ENCODE data around the gene ZFYVE16.
A peak's percentile ranks its signal among the peaks of the same experiment; 100 is the strongest.
"Not testable (repeated sequence)": the region's sequence is repeated elsewhere in the genome, so short reads cannot be mapped to it uniquely, and the experiment has no call there.

ZFYVE16 gene

DNA sequence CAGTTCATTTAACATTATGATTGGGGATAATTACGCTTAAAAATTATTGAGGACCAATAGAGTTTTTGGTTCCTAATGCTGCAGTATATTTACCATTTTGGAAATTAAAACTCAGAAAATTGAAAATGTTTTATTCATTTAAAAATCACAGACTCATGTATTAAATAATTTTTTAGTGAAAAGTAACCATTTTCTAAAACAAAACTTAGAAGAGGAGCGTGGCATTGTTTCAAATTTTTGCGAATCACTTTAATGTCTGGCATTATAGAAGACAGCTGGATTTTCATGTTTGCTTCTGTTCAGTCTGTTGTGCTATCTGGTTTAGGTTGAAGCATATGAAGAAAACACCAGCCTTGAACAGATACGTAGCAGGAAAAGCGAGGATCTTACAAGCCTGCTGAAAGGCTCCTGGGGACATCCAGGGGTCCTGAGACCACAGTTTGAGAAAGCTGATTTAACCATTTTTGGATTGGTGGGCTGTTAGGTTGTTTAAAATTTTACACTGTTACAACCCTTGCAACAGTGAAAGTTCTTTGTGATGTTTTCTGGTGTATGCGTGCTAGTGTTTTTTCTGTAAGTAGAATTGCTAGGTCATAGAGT is 1.6 kb downstream of the ZFYVE16 start:
- DNase-seq (ENCODE audit: low read depth in 2 of 2): no peak

DNA sequence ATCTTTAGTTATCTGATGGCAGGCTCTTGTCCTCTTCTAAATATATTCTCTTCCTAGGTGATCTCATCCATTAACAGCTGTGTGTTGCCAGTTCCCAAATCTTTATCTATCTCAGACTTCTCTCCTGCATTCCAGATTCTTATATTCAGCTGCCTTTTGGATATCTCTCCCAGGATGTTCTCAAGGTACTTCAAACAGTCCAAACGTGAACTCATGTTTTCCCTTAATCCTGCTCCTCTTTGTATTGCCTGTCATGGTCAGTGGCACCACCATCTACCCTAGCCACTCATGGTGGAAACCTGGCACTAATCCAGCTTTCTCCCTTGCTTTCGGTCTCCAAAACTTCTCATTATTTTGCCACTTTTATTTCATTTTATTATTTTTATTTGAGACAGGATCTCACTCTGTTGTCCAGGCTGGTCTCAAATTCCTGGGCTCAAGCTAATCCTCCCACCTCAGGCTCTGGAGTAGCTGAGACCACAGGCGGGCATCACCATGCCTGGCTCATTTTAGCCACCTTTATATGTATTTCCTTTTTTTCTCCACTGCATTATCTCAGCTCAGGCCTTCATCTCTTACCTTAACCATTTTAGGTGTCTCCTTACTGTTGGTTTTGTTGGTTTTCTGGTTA is 3.8 kb downstream of the ZFYVE16 start:
- DNase-seq (ENCODE audit: low read depth in 2 of 2): no peak

DNA sequence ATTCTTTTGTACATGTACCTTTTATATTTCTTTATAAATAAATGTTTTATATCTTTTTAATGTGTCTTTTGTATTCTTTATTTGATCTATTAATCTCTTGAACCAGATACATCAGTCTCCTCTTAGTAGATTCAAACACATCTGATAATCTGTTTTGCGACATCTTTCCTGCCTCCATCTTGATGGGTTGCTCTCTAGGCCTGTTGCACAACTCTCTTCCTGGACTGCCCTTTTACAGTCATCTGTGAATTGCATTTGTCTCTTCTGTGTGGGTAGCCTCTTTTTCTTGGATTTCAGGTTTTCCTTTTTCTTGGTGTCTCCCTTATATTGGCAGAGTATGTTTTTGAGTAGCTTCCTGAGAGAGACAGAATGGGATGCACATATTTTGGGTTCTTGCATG is 6.2 kb downstream of the ZFYVE16 start:
- no peak for DNase-seq (ENCODE audit: low read depth in 2 of 2)

DNA sequence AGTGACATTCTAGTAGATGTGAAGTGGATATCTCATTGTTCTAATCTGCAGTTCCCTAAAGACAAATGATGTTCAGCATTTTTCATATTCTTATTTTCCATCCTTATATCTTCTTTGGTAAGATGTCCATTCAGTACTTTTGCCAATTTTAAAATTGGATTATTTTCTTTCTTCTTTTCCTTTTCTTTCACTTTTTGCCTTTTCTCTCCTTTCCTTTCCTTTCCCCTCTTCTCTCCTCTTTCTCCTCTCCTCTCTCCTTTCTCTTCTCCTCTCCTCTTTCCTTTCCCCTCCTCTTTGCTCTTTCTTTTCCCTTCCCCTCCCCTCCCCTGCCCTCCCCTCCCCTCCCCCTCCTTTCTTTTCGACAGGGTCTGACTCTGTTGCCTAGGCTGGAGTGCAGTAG is 10.1 kb downstream of the ZFYVE16 start:
- no peak for DNase-seq (ENCODE audit: low read depth in 2 of 2)

DNA sequence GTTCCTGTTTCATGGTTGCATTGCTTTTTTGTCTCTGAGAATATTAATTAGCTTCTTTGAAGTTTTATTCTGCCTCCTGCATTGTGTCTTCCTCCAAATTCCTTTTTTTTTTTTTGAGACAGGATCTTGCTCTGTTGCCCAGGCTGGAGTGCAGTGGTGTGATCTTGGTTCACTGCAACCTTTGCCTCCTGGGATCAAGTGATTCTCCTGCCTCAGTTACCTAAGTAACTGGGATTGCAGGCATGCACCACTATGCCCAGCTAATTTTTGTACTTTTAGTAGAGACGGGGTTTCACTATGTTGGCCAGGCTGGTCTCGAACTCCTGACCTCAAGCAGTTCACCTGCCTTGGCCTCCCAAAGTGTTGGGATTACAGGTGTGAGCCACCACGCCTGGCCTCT is 16.5 kb downstream of the ZFYVE16 start:
- DNase-seq (ENCODE audit: low read depth in 2 of 2): not testable (repeated sequence)

DNA sequence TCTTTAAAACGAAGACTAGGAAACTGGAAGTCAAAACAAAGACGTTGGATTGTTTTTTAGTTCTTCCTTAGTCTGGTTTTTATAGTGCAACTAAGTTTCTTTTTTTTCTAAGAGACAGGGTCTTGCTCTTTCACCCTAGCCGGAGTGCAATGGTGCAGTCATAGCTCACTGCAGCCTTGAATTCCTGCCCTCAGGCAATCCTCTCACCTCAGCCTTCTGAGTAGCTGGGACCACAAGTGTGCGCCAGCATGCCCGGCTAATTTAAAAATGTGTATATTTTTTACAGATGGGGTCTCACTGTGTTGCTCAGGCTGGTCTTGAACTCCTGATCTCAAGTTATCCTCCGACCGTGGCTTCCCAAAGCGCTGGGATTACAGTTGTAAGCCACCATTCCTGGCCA is 27.6 kb downstream of the ZFYVE16 start:
- no peak for DNase-seq (ENCODE audit: low read depth in 2 of 2)

DNA sequence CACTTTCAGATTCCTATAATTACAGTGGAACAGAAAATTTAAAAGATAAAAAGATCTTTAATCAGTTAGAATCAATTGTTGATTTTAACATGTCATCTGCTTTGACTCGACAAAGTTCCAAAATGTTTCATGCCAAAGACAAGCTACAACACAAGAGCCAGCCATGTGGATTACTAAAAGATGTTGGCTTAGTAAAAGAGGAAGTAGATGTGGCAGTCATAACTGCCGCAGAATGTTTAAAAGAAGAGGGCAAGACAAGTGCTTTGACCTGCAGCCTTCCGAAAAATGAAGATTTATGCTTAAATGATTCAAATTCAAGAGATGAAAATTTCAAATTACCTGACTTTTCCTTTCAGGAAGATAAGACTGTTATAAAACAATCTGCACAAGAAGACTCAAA is 29.5 kb downstream of the ZFYVE16 start:
- DNase-seq (ENCODE audit: low read depth in 2 of 2): no peak

DNA sequence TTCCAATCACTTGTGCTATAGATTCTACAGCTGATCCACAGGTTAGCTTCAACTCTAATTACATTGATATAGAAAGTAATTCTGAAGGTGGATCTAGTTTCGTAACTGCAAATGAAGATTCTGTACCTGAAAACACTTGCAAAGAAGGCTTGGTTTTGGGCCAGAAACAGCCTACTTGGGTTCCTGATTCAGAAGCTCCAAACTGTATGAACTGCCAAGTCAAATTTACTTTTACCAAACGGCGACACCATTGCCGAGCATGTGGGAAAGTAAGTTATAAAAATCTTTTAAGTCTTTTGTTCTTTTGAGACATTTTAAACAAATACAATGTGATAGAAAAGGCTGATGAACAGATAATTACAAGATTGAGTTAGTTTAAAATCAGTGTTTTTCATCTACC is 30.9 kb downstream of the ZFYVE16 start:
- DNase-seq (ENCODE audit: low read depth in 2 of 2): no peak

DNA sequence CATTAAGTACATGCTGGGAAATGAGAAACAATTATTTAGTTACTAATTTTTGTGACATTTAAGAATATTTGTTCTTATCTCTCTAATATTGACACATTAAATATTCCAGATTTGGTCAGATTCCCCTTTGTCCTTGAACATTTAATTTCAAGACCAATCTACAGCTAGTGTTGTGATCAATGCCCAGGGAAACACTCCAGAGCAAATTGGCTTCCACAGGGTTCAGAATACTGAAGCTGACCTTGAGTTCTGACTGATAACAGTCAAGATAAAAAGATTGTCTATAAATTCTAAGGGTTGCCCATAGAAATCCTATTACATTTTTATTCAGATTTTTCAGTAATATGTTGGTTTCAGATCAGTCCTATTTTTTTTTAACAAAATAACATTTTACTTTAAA is 31.3 kb downstream of the ZFYVE16 start:
- no peak for DNase-seq (ENCODE audit: low read depth in 2 of 2)

DNA sequence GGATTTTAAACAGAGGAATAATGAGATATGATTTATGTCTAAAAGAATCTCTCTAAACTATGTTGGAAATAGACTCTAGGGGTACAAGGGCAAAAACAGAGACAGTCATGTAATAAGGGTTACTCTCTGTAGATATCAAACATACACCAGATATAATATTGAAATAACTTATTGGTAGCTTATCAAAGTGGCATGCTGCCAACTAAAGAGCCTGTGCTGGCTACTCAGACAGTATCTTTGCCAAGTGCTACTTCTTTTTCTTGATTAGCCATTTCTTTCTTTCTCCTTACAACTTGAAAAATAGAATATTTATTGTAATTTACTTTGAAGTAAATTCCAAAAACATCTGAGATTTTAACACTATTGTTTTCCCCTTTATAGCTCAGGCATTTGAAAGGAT is 34.9 kb downstream of the ZFYVE16 start:
- no peak for DNase-seq (ENCODE audit: low read depth in 2 of 2)

DNA sequence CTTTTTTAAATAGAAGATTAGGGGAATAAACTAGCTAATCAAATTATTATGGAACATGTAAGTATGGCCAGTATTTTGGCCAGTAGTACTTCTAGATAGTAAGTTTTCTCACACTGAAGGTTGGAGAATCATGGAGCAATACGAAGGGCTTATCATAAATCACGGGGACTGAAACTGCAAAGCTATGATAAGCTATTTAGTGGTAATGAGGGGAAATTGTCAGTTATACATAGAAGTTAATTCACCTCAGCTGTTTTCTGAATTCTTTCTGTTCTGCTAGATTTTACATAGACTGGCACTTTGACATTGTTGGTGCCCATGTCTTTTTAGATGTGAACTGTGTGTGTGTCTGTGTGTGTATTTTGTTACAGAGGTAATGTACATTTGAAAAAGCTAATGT is 45.5 kb downstream of the ZFYVE16 start:
- no peak for DNase-seq (ENCODE audit: low read depth in 2 of 2)

DNA sequence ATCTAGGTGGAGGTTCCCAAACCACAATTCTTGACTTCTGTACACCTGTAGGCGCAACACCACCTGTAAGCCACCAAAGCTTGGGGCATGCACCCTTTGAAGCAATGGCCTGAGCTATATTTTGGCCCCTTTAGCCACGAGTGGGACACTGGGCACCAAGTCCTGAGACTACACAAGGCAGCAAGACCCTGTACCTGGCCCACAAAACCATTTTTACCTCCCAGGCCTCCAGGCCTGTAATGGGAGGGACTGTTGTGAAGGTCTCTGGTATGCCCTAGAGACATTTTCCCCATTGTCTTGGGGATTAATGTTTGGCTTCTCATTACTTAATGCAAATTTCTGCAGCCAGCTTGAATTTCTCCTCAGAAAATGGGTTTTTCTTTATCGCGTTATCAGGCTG is 55.4 kb downstream of the ZFYVE16 start:
- DNase-seq (ENCODE audit: low read depth in 2 of 2): no peak

DNA sequence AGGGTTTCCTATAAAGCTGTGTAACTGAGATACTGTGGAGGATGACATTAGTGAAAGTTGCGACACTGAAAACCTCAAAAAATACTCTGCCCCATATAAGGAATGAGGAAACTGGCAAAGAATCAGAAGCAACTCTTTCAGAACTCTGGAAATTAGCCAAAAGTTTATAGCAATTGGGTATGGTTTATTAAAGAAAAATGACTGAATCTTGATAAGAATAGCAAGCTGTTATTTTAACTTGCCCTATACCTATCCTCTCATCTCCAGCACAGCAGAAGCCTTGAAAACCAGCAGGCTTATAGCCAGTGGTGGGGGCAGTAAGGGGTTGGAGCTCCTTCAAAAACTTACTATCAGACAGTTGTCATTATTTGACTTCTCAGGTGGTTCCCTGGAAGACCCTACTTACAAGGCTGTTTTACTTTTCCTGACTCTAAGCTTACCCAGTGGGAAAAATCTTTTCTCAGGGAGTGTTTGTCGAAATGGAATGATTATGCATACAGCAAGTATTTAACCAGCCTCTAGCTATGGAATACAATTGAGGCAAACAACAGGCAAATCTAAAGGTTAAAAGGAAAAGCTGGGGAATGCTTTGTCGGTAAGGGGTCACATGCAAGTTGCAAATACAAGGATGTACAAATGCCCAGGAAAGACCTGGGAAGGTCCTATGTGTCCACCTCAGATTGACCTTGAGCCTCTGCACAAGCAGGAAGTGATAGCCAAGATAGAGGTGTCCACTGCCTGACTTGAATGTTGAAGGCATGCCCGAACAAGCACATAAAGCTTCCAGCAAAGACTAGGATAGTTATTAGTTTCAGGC is 59.0 kb downstream of the ZFYVE16 start:
- peak; percentile 21 to 22 for DNase-seq (ENCODE audit: low read depth in 2 of 2)

DNA sequence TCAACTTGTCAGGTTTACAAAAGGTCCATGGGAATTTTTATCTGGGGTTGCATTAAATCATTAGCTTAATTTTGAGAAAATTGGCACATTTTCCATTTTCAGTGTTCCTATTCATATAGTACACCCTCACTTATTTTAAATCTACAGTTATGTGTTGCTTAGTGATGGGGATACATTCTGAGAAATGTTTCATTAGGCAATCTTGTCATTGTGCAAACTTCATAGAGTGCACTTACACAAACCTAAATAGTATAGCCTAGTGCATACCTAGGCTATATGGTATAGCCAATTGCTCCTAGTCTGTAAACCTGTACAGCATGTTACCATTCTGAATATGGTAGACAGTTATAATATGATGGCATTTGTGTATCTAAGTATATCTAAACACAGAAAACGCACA is 60.3 kb downstream of the ZFYVE16 start:
- no peak for DNase-seq (ENCODE audit: low read depth in 2 of 2)

DNA sequence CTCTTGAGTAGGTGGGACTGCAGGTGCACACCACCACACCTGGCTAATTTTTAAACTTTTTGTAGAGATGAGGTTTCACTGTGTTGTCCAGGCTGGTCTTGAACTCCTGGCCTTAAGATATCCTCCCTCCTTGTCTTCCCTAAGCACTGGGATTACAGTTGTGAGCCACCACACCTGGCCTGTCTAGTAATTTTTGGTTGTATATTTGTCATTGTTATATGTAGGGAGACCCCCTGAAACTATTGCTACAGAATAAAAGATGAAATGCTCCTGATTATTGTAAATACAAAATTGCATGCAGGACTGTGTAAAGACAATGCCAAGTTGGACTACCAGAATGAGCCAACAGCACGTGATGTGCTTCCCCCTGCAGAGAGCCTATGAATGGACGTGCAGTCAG is 62.8 kb downstream of the ZFYVE16 start:
- not testable (repeated sequence) for DNase-seq (ENCODE audit: low read depth in 2 of 2)

DNA sequence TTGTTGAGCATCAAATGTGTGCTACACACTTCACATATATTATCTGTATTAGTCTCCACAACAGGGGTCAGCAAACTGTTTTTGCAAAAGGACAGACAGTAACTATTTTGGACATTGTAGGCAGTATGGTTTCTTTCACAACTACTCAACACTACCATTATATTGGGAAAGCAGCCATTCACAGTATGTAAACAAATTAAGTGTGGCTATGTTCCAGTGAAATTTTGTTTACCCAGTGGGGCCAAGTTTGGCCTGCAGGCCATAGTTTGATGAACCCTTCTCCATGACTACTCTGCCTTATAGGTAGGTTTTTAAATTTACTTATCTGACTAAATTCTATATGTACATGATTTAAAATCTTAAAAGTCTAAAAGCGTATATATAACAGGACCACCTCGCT is 67.1 kb downstream of the ZFYVE16 start:
- DNase-seq (ENCODE audit: low read depth in 2 of 2): no peak

DNA sequence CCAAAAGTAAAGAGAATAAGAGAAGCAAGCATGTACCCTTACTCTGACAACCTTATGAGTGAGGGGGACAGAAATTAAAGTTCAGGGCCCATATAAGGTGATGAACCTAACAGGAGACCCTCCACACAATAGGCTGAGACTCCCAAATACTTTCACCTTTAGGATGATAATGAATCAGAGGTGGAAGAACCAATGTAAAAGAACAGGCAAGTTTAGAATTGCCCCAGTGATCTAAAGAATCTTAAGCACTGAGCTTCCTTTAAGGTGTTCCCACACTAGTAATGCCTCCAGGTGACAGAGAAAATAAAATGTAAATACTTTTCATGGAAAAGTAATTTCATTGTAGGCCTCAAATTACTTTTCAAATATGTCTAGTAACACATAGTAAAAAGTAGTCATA is 71.8 kb downstream of the ZFYVE16 start:
- DNase-seq (ENCODE audit: low read depth in 2 of 2): no peak

DNA sequence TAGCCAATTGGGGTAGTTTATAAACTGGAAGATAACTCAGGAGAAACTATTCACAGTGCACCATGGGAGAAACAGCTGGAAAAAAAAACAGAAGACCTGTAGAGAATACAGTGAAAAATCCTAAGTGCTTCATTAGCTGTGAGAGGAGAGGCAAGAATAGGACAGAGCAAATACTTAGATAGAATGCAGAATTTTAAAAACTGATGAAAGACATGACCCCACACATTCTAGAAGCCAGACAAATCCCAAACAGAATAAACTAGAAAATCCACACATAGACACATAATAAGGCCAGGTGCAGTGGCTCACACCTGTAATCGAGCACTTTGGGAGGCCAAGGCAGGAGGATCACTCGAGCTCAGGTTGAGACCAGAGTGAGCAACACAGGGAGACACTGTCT is 72.5 kb downstream of the ZFYVE16 start:
- DNase-seq (ENCODE audit: low read depth in 2 of 2): no peak

DNA sequence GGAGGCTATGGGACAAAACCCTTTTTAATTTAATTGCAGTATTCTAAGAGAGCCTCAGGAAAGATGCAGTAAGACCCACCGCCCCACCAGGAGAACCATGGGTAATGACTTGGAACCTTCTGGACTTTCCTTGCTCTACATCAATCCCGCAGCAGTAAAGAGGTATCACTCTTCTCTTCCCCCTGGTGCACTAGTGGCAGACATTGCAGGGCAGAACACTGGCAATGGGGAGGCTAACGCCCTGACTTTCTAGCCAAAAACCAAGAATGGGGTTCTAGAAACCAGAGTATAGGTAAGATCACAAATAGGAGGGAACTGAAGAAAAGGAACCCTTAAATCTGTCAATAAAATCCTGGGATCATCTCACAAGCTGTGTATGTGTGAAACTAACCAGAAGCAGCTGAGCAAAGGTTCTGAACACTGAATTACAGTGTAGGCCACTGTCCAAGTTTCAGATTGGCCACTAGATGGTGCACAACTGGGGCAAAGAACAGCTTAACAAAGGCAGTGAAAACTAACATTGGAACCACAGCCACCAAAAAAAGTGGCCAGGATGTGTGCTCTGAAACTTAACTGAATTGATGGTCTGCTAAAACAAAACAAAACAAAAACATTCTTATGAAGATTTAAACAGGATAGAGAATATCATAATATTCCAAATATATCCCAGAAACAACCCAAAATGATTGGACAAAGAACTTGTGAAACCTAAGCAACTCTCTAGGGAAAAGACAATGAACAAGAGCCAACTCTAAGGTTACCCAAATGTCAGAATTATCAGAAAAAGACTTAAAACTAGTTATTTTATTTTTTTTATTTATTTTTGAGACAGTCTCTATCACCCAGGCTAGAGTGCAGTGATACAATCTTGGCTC is 73.4 kb downstream of the ZFYVE16 start:
- DNase-seq (ENCODE audit: low read depth in 2 of 2): peak; percentile 24 to 34

DNA sequence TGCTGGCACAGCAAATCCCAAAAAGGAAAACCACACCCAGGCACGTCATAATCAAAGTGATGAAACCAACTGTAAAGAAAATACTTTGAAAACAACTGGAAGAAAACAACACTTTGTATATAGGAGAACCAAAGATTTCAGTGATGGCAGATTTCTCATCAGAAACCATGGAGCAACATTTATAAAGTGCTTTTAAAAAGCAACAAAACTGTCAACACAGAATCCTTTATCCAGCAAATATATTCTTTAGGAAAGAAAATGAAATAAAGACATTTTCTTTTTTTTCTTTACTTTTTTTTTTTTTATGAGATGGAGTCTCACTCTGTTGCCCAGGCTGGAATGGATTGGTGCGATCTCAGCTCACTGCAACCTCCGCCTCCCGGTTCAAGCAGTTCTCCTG is 74.7 kb downstream of the ZFYVE16 start:
- DNase-seq (ENCODE audit: low read depth in 2 of 2): no peak

DNA sequence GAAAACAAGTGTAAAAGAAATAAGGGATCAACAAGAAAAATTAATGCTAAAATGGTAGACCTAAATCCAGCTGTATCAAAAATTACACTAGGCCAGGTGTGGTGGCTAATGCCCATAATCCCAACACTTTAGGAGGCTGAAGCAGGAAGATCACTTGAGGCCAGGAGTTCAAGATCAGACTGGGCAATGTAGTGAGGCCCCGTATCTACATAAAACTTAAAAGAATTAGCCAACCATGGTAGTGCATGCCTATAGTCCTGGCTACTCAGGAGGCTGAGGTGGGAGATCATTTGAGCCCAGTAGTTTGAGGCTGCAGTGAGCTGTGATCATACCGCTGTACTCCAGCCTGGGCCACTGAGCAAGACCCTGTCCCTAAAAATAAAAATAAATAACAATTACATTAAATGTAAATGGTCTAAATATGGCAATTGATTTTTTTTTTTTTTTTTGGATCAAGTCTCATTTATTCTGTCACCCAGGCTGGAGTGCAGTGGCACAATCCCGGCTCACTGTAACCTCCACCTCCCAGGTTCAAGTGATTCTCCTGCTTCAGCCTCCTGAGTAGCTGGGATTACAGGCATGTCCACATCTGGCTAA is 75.9 kb downstream of the ZFYVE16 start:
- DNase-seq (ENCODE audit: low read depth in 2 of 2): no peak

DNA sequence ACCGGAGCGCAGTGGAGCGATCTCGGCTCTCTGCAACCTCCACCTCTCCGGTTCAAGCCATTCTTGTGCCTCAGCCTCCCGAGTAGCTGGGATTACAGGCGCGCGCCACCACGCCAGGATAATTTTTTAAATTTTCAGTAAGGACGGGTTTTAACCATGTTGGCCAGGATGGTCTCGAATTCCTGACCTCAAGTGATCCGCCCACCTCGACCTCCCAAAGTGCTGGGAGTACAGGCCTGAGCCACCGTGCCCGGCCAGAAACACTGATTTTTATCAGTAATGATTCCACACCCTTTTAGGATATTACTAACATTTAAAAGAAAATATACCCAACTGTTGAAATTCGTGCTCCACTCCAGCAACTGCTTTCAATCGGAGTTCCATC is 79.6 kb downstream of the ZFYVE16 start:
- no peak for DNase-seq (ENCODE audit: low read depth in 2 of 2)

Measured in fibroblast of skin of left quadriceps (primary cell).